Thyroid gland (tissue), 4 donors: ENCODE results near the gene ANO7.

ENCODE experiments used
- POLR2A ChIP-seq, 2 donors: fragments of 450-650 bp; IDR thresholded peaks; one replicate each; pipeline ENCODE4 v1.6.1; 2017; ENCODE audit warnings: antibody characterized with exemption in 2 of 2, mild to moderate bottlenecking in 2 of 2, moderate library complexity in 1 of 2
- TF ChIP-seq, protein P1 (sequence below), 6 experiments: fragments of 200-600 bp in 3 of 6; fragments of 450-650 bp in 3 of 6; sonication (generic) in 3 of 6; IDR thresholded peaks; one replicate each; pipeline ENCODE4 v1.5.1; 2016 to 2019; ENCODE audit warnings: antibody characterized with exemption in 6 of 6, mild to moderate bottlenecking in 2 of 6, inconsistent platforms in 1 of 6, moderate library complexity in 1 of 6

DNA sequence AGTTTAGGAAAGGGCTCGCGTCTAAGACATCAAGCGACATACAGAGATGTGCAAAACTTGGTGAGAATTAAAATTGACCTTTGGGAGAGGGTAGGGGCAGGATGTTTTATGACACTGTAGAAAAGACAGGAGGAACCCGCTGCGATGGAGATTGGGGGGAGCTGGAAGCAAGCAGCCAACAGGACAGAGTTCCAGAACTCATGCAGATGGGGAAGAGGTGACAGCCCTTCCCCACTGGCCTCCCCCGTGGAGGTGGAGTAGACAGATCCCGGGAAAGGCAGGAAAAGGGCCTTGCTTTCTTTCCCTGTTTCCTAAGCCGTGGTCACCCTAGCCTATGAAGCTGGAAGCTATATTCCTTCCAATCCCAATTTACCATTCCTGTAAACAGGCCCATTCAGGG is 39.1 kb downstream of the ANO7 start:
- TF ChIP-seq POLR2A (IDR thresholded peaks at IDR 0.05): no peak
- TF ChIP-seq, protein P1, sequence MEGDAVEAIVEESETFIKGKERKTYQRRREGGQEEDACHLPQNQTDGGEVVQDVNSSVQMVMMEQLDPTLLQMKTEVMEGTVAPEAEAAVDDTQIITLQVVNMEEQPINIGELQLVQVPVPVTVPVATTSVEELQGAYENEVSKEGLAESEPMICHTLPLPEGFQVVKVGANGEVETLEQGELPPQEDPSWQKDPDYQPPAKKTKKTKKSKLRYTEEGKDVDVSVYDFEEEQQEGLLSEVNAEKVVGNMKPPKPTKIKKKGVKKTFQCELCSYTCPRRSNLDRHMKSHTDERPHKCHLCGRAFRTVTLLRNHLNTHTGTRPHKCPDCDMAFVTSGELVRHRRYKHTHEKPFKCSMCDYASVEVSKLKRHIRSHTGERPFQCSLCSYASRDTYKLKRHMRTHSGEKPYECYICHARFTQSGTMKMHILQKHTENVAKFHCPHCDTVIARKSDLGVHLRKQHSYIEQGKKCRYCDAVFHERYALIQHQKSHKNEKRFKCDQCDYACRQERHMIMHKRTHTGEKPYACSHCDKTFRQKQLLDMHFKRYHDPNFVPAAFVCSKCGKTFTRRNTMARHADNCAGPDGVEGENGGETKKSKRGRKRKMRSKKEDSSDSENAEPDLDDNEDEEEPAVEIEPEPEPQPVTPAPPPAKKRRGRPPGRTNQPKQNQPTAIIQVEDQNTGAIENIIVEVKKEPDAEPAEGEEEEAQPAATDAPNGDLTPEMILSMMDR (IDR thresholded peaks at IDR 0.05): no peak
